Spinal cord (tissue), 10 donors: ENCODE results near the gene STRIP2. TPM values are rescaled to one million over a fixed set of nuclear protein-coding genes. Genes with fewer than 3 reads are reported as not detected.
"Not testable (repeated sequence)": the region's sequence is repeated elsewhere in the genome, so short reads cannot be mapped to it uniquely, and the experiment has no call there.

ENCODE experiments used
- DNase-seq, 6 donors: peaks; one replicate each; pipeline versions ENCODE4 v3.0.0 to v3.0.0-alpha.2; 2013 to 2015; ENCODE audit warnings: low spot score in 6 of 6, low read depth in 4 of 6
- H3K27ac ChIP-seq: one replicate; pipeline ENCODE4 v1.5.1; 2013; ENCODE audit warnings: low read depth, low read length, control low read depth
- H3K27me3 ChIP-seq: one replicate; pipeline ENCODE4 v1.6.1; 2013; ENCODE audit warnings: low read length; ENCODE audit not compliant: control insufficient read depth, insufficient read depth
- H3K36me3 ChIP-seq: one replicate; pipeline ENCODE4 v1.6.1; 2013; ENCODE audit warnings: low read length; ENCODE audit not compliant: control insufficient read depth, insufficient read depth
- H3K4me1 ChIP-seq: one replicate; pipeline ENCODE4 v1.6.1; 2013; ENCODE audit warnings: low read length; ENCODE audit not compliant: control insufficient read depth, insufficient read depth
- H3K4me3 ChIP-seq: one replicate; pipeline ENCODE4 v1.5.1; 2013; ENCODE audit warnings: low read depth, low read length, control low read depth
- H3K9me3 ChIP-seq: one replicate; pipeline ENCODE4 v1.6.1; 2013; ENCODE audit warnings: low read length; ENCODE audit not compliant: control insufficient read depth, insufficient read depth
- WGBS: methylation state at CpG from one replicate; pipeline ENCODE4 v1.1.5; 2013; ENCODE audit warnings: missing lambda C conversion rate; ENCODE audit not compliant: insufficient coverage; 5-methylcytosine and 5-hydroxymethylcytosine counted together
- polyA plus RNA-seq, 2 donors: library from polyadenylated mRNA; unstranded; fragments of 120-200 nt; gene quantifications; one replicate each; pipeline ENCODE4 v1.2.1, GENCODE V29; 2013; ENCODE audit not compliant: insufficient read length in 2 of 2
- total RNA-seq, 2 donors: library from RNA; depleted of rRNA in 1 of 2; stranded (reverse); fragments of 120-200 nt in 1 of 2; fragments of >200 nt in 1 of 2; gene quantifications; one replicate each; pipeline versions ENCODE4 v1.2.3 to v1.2.4, GENCODE V29; 2013 to 2014
- donor health status: healthy.

Gene STRIP2
- total and polyA plus RNA-seq, 4 donors = 16.0 to 24.2 (median 18.1) TPM

DNA sequence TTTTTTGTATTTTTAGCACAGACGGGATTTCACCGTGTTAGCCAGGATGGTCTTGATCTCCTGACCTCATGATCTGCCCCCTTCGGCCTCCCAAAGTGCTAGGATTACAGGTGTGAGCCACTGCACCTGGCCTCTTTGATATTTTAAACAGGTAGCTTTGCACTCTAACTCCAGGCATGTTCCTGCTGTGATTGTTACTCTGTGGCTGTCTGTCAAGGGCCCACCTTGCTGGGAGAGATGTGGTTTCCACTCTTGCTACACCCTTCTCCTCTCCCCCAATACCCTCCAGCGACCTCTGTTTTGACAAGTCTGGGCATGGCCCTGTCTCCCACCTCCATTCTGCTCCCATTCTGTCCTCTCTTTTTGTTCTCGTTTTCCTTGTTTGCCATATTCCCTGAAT lies 85.2 kb downstream of the STRIP2 start:
- Histone ChIP-seq H3K4me3 (no peak overlapping the region), H3K4me1 (no peaks in the 10 kb centered on the region), H3K27me3 (peaks cover 7% of the 10 kb centered on the region), H3K36me3 (no peaks in the 10 kb centered on the region), H3K9me3 (no peaks in the 10 kb centered on the region), H3K27ac (no peak overlapping the region)
- DNase-seq = no peak
- WGBS = 36% methylated on average over 5 of the region's 5 CpGs

DNA sequence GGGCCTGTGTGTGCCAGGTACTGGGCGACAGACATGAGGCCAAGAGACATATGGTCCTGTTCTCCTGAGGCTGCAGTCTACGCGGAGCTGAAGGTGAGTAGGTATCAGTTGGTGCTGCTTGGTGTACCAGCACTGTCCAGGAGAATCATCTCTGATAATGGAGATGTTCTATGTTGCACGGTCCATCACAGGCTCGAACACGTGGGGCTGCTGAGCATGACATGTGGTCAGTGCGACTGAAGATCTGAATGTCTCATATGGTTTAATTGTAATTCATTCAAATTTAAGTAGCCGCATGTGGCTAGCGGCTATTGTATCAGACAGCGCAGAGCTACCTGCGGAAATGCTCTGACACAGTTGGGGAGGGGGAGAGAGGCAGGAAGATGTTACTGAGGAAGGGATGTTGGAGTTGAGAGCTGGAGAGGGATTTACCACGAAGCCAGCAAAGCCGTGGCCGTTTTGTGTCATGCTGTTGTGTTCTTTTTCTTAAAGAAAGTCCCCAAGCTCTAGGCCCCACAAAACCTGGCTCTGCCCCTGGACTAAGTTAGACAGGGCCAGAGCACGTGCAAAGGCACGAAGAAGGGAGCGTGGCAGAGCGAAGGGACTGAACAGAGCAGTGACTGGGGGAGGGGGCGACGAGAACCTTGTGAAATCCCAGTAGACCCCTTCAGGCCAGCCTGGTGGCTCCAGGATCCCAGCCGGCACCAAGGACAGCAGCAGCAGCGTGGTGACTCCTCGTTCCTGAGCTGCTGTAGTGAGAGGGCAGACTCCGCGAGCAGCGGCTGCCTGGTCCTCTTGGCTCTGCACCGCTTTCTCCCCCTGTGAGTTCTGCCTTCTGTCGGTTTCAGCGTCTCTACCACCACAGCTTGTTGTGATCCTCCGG lies 88.1 kb downstream of the STRIP2 start:
- Histone ChIP-seq H3K4me1 (no peaks in the 10 kb centered on the region), H3K27me3 (peaks cover 7% of the 10 kb centered on the region), H3K9me3 (no peaks in the 10 kb centered on the region), H3K27ac (no peak overlapping the region), H3K4me3 (no peak overlapping the region), H3K36me3 (no peaks in the 10 kb centered on the region)
- DNase-seq = no peak
- 53% methylated on average over 30 of the region's 30 CpGs for WGBS

DNA sequence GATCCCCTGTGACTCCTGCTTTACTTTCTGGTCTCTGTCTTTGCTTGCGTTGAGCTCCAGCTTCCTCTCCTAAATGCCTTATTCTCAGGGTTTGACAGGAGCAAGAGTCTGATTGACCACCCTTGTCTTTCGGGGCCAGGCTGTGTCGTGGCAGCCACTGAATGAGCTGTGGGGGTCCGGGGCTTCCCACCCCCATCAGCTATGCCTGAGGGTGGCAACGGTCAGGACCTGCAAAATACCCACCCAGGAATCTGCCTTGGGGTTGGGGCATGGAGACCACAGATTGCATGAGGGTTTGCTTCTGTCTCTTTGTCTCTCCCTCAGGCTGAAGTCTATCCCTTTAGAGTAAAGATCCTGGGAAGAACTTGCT lies 88.7 kb downstream of the STRIP2 start:
- H3K9me3 ChIP-seq = no peaks in the 10 kb centered on the region
- H3K27ac ChIP-seq = no peak overlapping the region
- H3K27me3 ChIP-seq = peaks cover 7% of the 10 kb centered on the region
- no peak for DNase-seq
- WGBS = 0% methylated on average over 1 of the region's 5 CpGs
- H3K36me3 ChIP-seq = no peaks in the 10 kb centered on the region
- no peaks in the 10 kb centered on the region for H3K4me1 ChIP-seq
- H3K4me3 ChIP-seq = no peak overlapping the region

DNA sequence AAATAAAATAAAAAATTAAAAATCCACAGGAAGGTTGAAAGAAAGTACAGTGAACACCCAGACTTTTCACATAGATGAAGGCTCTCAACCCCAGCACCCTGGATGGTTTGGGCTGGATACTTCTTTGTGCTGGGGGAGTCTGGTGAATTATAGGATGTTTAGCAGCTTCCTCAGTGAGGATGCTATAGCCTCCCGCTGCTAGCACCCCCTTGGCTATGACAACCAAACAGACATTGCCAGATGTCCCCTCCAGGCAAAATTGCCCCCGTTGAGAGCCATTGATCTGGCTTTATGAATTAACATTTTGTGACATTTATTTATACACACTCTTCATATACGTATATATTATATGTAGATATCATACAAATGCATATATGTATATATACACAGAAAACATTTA lies 89.7 kb downstream of the STRIP2 start:
- no peaks in the 10 kb centered on the region for H3K36me3 ChIP-seq
- WGBS = no CpG with 5 or more reads among the region's 3 CpGs
- no peak overlapping the region for H3K4me3 ChIP-seq
- no peak overlapping the region for H3K27ac ChIP-seq
- DNase-seq = no peak
- peaks cover 7% of the 10 kb centered on the region for H3K27me3 ChIP-seq
- no peaks in the 10 kb centered on the region for H3K9me3 ChIP-seq
- no peaks in the 10 kb centered on the region for H3K4me1 ChIP-seq

DNA sequence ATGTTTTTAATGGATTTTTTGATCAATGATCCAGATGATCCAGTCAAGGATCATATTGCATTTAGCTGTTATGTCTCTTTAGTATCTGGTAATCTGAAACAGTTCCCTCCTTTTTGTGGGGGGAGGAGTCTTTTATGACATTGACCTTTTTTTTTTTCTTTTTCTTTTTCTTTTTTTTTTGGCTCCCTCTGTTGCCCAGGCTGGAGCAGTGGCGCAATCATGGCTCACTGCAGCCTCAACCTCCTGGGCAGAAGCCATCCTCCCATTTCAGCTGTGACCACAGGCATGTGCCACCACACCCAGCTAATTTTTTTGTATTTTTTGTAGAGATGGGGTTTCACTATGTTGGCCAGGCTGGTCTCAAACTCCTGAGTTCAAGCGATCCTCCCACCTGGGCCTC lies 90.2 kb downstream of the STRIP2 start:
- H3K27ac ChIP-seq, H3K4me1 ChIP-seq, H3K9me3 ChIP-seq, H3K27me3 ChIP-seq, H3K36me3 ChIP-seq, H3K4me3 ChIP-seq, DNase-seq: not testable (repeated sequence)
- WGBS = 100% methylated on average over 1 of the region's 2 CpGs

DNA sequence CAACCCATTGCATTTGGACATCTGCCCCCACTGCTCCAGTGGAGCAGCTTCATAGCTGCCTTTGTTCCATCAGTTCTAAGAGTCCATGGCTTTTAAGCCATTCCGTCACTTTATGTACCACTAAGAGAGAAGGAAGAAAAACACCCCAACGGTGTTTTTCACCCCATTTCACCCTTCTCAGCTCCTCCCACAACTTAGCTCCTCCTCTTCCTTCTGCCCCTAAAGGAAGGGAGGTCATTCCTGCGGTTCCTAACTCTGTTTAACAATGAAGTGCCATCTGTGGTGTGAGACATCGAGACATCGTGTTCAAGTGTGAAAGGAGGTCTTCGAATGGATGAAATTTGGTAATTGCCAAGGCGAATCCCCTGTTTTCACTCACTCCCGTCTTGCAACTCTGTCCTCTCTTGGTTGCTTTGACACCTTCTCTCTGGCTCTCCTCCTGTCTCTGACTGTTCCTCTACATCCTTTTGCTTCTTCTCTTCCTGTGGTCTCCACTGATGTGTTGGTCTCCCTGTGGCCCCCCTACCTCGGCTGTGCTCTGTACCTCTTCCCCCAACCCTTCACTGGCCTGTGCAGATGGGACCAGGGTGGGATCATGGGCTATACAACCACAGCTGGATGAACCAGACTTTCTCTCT lies 91.1 kb downstream of the STRIP2 start:
- 90% methylated on average over 5 of the region's 9 CpGs for WGBS

DNA sequence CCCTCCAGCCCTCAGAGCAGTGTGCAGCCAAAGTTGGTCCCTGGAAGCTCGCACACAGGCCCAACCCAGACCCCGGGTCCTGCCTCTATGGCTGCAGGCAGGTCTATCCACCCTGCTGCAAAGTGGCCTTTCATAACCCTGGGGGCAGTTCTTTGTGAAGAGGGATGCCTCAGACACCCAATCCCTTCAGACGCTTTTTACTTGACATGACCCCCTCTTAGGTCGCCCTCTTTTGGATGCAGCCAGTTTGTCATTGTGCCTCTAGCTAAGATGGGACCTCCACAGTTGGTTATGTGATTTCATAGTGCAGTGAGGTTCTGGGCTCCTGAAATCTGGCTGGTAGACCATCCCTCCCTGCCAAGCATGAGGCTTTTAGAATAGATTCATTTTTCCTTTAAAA lies 95.4 kb downstream of the STRIP2 start:
- 94% methylated on average over 2 of the region's 4 CpGs for WGBS
- H3K4me3 ChIP-seq = no peak overlapping the region
- no peaks in the 10 kb centered on the region for H3K27me3 ChIP-seq
- H3K4me1 ChIP-seq = peaks cover 4% of the 10 kb centered on the region
- no peaks in the 10 kb centered on the region for H3K36me3 ChIP-seq
- no peak overlapping the region for H3K27ac ChIP-seq
- no peak for DNase-seq
- H3K9me3 ChIP-seq = no peaks in the 10 kb centered on the region

More for the DNA sequence above, 91.1 kb downstream of the STRIP2 start:
- no peak for DNase-seq
- H3K9me3 ChIP-seq = no peaks in the 10 kb centered on the region
- H3K27ac ChIP-seq = no peak overlapping the region
- H3K4me3 ChIP-seq = no peak overlapping the region
- H3K36me3 ChIP-seq = no peaks in the 10 kb centered on the region
- no peaks in the 10 kb centered on the region for H3K4me1 ChIP-seq
- peaks cover 7% of the 10 kb centered on the region for H3K27me3 ChIP-seq

DNA sequence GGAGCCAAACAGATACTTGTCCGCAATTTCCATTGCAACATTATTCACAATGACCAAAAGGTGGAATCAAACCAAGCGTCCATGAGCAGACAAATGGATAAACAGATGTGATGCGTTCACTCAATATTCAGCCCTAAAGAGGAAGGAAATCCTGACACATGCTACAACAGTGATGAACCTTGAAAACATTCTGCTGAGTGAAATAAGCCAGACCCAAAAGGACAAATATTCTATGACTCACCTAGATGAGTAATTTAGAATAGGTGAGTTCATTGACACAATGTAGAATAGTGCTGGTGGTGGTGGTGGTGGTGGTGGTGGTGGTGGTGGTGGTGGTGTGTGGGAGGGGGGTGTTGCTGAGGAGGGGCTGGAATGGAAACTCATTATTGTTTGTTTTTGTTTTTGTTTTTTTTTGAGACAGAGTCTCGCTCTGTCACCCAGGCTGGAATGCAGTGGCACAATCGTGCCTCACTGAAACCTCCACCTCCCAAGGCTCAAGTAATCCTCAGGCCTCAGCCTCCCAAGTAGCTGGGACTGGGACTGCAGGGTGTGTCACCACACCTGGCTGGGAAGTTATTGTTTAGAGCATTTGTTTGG lies 96.7 kb downstream of the STRIP2 start:
- DNase-seq = no peak
- H3K27me3 ChIP-seq = no peaks in the 10 kb centered on the region
- H3K4me3 ChIP-seq = no peak overlapping the region
- 100% methylated on average over 2 of the region's 5 CpGs for WGBS
- peaks cover 4% of the 10 kb centered on the region for H3K4me1 ChIP-seq
- H3K27ac ChIP-seq = no peak overlapping the region
- no peaks in the 10 kb centered on the region for H3K36me3 ChIP-seq
- no peaks in the 10 kb centered on the region for H3K9me3 ChIP-seq

DNA sequence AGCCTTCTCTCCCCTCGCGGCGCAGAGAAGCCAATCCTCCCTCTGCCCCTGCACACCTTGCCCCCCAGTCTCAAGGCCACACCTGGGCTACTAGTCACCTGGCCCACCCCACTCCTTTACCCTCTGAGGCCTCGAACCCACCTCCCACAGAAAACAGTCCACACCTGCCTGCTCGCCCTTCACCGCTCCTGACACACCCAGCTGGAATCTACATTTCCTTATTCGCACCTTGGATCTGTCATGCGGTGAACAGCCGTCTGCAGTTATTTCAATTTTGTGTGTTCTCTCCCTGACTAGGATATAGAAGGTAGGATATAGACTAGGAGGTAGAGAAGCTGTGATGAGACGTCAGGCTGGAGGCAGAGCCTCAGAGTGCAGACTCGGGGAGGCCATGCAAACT lies 97.5 kb downstream of the STRIP2 start:
- H3K4me3 ChIP-seq = no peak overlapping the region
- no peak overlapping the region for H3K27ac ChIP-seq
- no peaks in the 10 kb centered on the region for H3K9me3 ChIP-seq
- H3K27me3 ChIP-seq = no peaks in the 10 kb centered on the region
- no peaks in the 10 kb centered on the region for H3K36me3 ChIP-seq
- no peak for DNase-seq
- 90% methylated on average over 6 of the region's 11 CpGs for WGBS
- peaks cover 4% of the 10 kb centered on the region for H3K4me1 ChIP-seq
